Keratinocyte (primary cell): Measurements from ENCODE around the gene OASL.

Experiments
- CTCF ChIP-seq, 3 experiments: IDR thresholded peaks in 1 of 3; conservative IDR thresholded peaks in 1 of 3; optimal IDR thresholded peaks in 1 of 3; 2 replicates in 2 of 3; 3 replicates in 1 of 3; pipeline versions ENCODE3 to v1.5.1; 2011; ENCODE audit warnings: low read length in 3 of 3, mild to moderate bottlenecking in 3 of 3, moderate library complexity in 2 of 3, control low read depth in 1 of 3, inconsistent platforms in 1 of 3; ENCODE audit not compliant: insufficient read depth in 2 of 3; ENCODE audit errors: extremely low read depth in 1 of 3
- EZH2 ChIP-seq: IDR thresholded peaks from one replicate; pipeline ENCODE4 v1.6.1; 2012; ENCODE audit warnings: inconsistent platforms, mild to moderate bottlenecking, low read length, moderate library complexity

GRCh38 chr12:121036810-121037326 is 2.2 kb downstream of the OASL start:
- no peak for TF ChIP-seq CTCF (optimal IDR thresholded peaks at IDR 0.05 in 1 of 3, IDR thresholded peaks at IDR 0.05 in 1 of 3, conservative IDR thresholded peaks at IDR 0.05 in 1 of 3; ENCODE audit: extremely low read depth in 1 of 3, insufficient read depth in 2 of 3, low read length in 3 of 3)
- no peak for TF ChIP-seq EZH2
